HG02588 (cell line): Measurements from ENCODE around the gene NAPEPLD.
"Not testable (repeated sequence)": the region's sequence is repeated elsewhere in the genome, so short reads cannot be mapped to it uniquely, and the experiment has no call there.

Experiments used
- ATAC-seq: cut with Tn5 transposase; IDR thresholded peaks from one replicate; pipeline ENCODE4 v1.9.1; 2021; ENCODE audit warnings: mild to moderate bottlenecking, moderate library complexity; ENCODE audit not compliant: unreplicated experiment

Gene NAPEPLD

DNA sequence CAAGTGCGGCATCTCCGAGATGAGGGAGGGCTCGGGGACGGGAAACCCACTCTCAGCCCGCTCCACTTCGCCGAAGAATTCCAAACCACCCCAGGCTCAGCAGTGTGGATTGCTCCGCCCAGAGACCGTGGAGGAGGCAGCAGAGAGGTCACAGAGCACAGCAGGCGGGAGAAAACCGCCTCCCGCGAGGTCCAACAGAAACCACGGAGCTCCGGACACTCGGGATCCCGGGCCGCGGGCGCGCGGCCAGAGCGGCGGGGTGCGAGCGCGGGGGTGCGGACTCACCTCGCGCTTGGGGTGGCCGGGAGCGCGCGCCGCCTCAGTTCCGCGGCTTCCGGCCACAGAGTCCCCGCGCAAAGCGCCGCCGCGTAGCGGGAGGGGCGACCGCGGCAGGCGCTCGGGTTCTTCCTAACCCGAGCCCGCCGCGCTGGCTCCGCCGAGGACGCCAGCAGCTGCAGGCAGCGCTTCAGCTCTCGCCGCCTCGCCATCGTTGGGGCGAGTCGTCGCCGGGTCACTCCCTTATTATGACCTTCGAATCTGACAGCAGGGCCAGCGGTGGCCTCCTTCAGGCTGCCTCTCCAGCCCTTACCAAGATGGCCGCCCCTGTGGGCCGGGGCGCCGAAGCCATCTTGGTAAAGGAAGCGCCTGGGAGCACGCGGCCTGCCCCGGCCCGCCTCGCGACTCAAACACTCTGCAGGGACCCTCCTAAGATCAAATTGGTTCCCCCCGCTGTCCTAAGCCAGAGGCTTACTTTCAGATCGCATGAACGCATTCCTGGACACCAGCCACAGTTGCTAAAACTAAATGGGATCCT, at the start of gene NAPEPLD:
NAPEPLD (minus strand) TSS at position 106 of the 814 bp plus-strand sequence. CDS start 20,323 bp downstream, outside the sequence.
- ATAC-seq: peak; percentile 93

DNA sequence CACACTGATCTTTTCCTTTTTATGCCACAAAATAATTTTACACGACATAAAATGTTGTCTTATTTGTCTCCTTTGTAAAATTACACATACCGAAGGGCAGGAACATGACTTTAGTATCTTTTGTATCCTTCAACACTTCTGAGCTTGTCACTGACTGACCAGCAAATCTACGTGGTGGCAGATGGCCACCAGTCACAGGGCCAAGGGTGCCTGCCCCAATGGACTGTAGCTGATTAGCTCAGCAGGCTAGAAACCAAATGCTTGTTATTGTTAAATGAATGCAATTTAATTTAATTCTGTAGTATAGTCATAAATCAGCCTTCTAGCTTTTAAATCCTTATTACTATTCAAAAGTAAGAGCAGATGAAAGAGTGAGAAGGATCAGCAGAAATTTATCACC, 49.2 kb upstream of the NAPEPLD start:
- ATAC-seq: not testable (repeated sequence)

GRCh38 chr7:103195364-103195763, 46.5 kb upstream of the NAPEPLD start:
- not testable (repeated sequence) for ATAC-seq

- not testable (repeated sequence) for ATAC-seq
These were observed 23.7 kb upstream of the NAPEPLD start for GRCh38 chr7:103172415-103173146.

- ATAC-seq: not testable (repeated sequence)
These were observed 23.0 kb upstream of the NAPEPLD start for GRCh38 chr7:103171695-103172414.

DNA sequence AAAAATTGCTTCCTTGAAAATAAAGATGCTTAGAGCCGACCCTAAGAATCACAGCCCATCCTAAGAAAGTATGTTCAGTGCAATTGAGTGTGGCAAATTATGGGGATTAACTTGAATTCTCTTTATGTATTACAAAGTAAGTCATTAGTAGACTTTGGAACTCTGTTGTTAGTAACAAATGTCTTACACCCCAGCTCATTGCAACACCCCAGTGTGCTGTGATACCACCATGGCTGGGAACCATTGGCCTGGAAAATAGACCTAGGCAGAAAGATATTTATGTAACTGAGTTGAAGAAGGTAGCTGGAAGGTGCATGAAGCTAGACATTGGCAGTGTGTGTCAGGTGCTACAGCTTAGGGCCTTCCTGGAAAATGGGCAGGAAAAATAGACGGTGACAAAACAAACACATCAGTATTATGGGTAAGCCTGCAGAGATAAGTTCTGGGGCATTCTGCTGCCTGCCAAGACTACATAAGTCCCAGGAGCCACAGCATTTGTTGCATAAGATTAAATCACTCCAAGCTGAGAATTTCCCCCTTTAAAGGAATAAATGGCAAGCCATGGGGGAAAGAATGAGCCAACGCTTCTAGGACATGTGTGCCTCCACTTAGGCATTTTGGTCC, 18.1 kb upstream of the NAPEPLD start:
- not testable (repeated sequence) for ATAC-seq

GRCh38 chr7:103163087-103163825, 14.4 kb upstream of the NAPEPLD start:
- ATAC-seq: not testable (repeated sequence)

DNA sequence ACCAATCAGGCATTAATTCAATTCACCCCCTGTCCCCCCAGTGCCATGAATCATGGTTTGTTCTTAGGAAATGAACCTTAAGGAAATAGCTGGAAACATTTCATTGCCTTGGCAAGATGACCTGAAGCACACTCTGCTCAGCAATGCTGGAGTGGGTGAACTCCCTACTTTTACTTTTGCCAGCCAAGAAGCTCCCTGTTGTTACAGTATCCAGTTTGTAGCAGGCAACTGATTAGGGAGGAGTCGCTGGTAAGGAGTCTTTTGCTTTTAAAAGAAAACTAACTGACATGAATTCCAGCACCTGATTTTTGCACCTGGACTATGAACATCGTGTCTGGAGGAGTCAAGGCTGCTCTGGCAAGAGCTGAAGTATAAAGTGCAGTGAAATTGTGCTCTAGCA, 13.7 kb upstream of the NAPEPLD start:
- not testable (repeated sequence) for ATAC-seq

- not testable (repeated sequence) for ATAC-seq
These were observed 13.2 kb upstream of the NAPEPLD start for GRCh38 chr7:103161998-103162616.

GRCh38 chr7:103159072-103159471, 10.2 kb upstream of the NAPEPLD start:
- ATAC-seq: not testable (repeated sequence)

- not testable (repeated sequence) for ATAC-seq
These were observed 6.6 kb upstream of the NAPEPLD start for GRCh38 chr7:103155331-103156024.

DNA sequence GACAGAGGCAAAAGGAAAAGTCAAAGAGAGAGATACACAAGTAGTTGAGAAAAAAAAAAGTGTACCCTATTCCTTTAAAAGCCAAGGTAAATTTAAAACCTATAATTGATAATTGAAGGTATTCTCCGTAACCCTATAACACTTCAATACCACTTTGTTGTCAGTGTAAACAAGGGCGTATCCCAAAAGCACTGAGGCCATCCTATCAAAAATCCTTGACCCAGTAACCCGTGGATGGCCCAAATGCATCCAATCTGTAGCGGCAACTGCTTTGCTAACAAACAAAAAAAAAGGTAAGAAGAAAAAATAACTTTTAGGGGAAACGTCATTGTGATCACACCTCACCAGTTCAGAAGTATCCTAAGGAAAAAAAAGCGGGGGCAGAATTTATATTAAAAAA, 5.1 kb upstream of the NAPEPLD start:
- ATAC-seq: no peak

GRCh38 chr7:103152744-103153617, 4.1 kb upstream of the NAPEPLD start:
- not testable (repeated sequence) for ATAC-seq

DNA sequence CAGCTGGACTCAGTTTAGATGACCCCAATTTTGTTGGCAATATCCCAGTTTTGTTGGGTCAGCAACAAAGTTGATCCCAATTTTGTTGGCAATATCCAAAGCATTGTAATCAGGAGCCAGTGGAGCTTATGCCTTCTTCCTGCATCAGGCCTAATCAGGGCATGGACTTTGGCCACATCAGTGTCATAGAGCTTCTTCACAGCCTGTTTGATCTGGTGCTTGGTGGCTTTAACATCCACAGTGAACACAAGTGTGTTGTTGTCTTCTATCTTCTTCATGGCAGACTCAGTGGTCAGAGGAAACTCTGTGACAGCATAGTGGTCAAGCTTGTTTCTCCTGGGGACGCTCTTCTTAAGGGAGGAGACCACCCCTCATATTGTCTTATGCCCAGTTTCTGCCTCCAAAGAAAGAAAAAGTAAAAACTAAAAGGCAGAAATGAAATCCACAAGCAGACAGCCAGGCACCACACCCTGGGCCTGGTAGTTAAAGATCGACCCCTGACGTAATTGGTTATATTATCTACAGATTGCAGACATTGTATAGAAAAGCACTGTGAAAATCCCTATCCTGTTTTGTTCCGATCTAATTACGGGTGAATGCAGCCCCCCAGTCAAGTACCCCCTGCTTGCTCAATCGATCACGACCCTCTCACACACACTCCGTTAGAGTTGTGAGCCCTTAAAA, 3.2 kb upstream of the NAPEPLD start:
- not testable (repeated sequence) for ATAC-seq

GRCh38 chr7:103150192-103150591, 1.3 kb upstream of the NAPEPLD start:
- ATAC-seq: no peak

- ATAC-seq: no peak
These were observed 895 bp upstream of the NAPEPLD start for GRCh38 chr7:103149808-103150180.

DNA sequence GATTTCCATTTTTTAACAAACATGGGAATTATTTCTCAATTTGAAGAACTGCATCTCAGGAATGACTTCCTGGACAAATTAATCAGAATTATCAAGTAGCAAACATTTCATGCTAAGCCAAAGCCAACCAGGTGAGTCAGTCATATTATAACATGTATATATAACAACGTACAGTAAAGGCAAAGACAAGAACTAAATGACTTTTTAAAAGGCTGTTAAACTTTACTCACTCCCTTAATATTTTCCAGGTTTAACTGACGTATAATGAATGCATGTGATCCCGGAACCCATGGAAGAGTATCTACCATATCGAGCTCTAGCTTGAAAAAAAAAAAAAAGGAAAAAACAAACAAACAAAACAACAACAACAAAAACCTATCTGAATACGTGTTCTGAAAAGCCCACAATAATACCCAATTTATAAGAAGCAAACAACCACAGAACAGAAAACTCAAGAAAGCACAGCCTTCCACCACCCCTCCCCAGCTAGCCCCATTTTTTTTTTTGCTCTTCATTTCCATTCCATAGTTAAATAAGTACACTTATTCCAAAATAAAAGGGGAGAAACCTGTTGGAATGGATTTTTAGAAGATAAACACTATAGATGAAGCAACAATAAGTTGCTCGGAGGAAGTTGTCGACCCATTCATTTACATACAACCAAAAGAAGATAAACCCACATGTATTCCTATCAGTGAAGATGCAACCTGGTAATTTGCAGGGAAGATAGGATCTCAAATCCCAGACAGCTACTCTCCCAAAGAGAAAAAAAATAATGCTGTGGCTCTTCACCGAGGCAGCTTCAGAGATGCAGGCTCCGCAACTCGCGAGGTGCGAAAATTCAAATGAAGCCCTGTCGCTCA, 537 bp downstream of the NAPEPLD start:
- ATAC-seq: no peak
